Activated CD8-positive, alpha-beta memory T cell treated with anti-CD3 and anti-CD28 coated beads, Interleukin-2, amount 50 U/mL, for 24 hours (primary cell): ENCODE results near the gene FHDC1.

ENCODE experiments used
- DNase-seq: peaks from one replicate; pipeline ENCODE4 v3.0.0-alpha.2; 2020; ENCODE audit errors: extremely low read depth

The FHDC1 gene

GRCh38 chr4:152935143-152935542, 980 bp upstream of the FHDC1 start:
- DNase-seq, result no peak

GRCh38 chr4:152936446-152937335, 568 bp downstream of the FHDC1 start:
- DNase-seq, result no peak

- DNase-seq, result no peak
Measured at GRCh38 chr4:152937336-152938236, 1.5 kb downstream of the FHDC1 start.

- no peak for DNase-seq
Measured at GRCh38 chr4:152938237-152938947, 2.3 kb downstream of the FHDC1 start.

- DNase-seq, result no peak
Measured at GRCh38 chr4:152939621-152940020, 3.5 kb downstream of the FHDC1 start.

- no peak for DNase-seq
Measured at GRCh38 chr4:152940461-152940860, 4.3 kb downstream of the FHDC1 start.

GRCh38 chr4:152941411-152941810, 5.3 kb downstream of the FHDC1 start:
- no peak for DNase-seq

- DNase-seq, result no peak
Measured at GRCh38 chr4:152942346-152942745, 6.2 kb downstream of the FHDC1 start.

GRCh38 chr4:152943672-152944071, 7.5 kb downstream of the FHDC1 start:
- DNase-seq, result no peak

- DNase-seq, result no peak
Measured at GRCh38 chr4:152944666-152945320, 8.7 kb downstream of the FHDC1 start.

GRCh38 chr4:152945639-152946038, 9.5 kb downstream of the FHDC1 start:
- no peak for DNase-seq

- no peak for DNase-seq
Measured at GRCh38 chr4:152946446-152946845, 10.3 kb downstream of the FHDC1 start.

- no peak for DNase-seq
Measured at GRCh38 chr4:152947311-152947710, 11.2 kb downstream of the FHDC1 start.

GRCh38 chr4:152949930-152950329, 13.8 kb downstream of the FHDC1 start:
- DNase-seq, result no peak

- DNase-seq, result no peak
Measured at GRCh38 chr4:152950402-152951274, 14.5 kb downstream of the FHDC1 start.

GRCh38 chr4:152951348-152951747, 15.2 kb downstream of the FHDC1 start:
- DNase-seq, result no peak

GRCh38 chr4:152953514-152953913, 17.4 kb downstream of the FHDC1 start:
- DNase-seq, result no peak

- no peak for DNase-seq
Measured at GRCh38 chr4:152954741-152955140, 18.6 kb downstream of the FHDC1 start.

- no peak for DNase-seq
Measured at GRCh38 chr4:152956147-152956546, 20.0 kb downstream of the FHDC1 start.

- no peak for DNase-seq
Measured at GRCh38 chr4:152956650-152957436, 20.7 kb downstream of the FHDC1 start.
